HG02642 (cell line): ENCODE results near the gene CYFIP2.

Source experiments
- ATAC-seq: cut with Tn5 transposase; IDR thresholded peaks from one replicate; pipeline ENCODE4 v1.9.1; 2021; ENCODE audit warnings: mild to moderate bottlenecking; ENCODE audit not compliant: unreplicated experiment, poor library complexity

The CYFIP2 gene

GRCh38 chr5:157253547-157253946 lies 12.4 kb upstream of the CYFIP2 start:
- ATAC-seq: peak; percentile 50

GRCh38 chr5:157258450-157258849 lies 7.5 kb upstream of the CYFIP2 start:
- no peak for ATAC-seq

- no peak for ATAC-seq
Measured at GRCh38 chr5:157259699-157260098, 6.2 kb upstream of the CYFIP2 start.

- ATAC-seq: no peak
Measured at GRCh38 chr5:157263496-157264090, 2.3 kb upstream of the CYFIP2 start.

GRCh38 chr5:157266286-157267007 lies 524 bp downstream of the CYFIP2 start:
- peak; percentile 57 for ATAC-seq

- ATAC-seq: no peak
Measured at GRCh38 chr5:157267025-157267424, 1.1 kb downstream of the CYFIP2 start.

- no peak for ATAC-seq
Measured at GRCh38 chr5:157267761-157268480, 2.0 kb downstream of the CYFIP2 start.

GRCh38 chr5:157269165-157269671 lies 3.3 kb downstream of the CYFIP2 start:
- no peak for ATAC-seq

GRCh38 chr5:157269761-157270272 lies 3.9 kb downstream of the CYFIP2 start:
- ATAC-seq: no peak

- ATAC-seq: no peak
Measured at GRCh38 chr5:157270771-157271170, 4.8 kb downstream of the CYFIP2 start.

- peak; percentile 89 for ATAC-seq
Measured at GRCh38 chr5:157271740-157272271, 5.9 kb downstream of the CYFIP2 start.

- ATAC-seq: peak; percentile 47
Measured at GRCh38 chr5:157273131-157273556, 7.2 kb downstream of the CYFIP2 start.

GRCh38 chr5:157275403-157275802 lies 9.5 kb downstream of the CYFIP2 start:
- no peak for ATAC-seq

GRCh38 chr5:157278319-157279037 lies 12.6 kb downstream of the CYFIP2 start:
- no peak for ATAC-seq

- ATAC-seq: no peak
Measured at GRCh38 chr5:157279605-157280239, 13.8 kb downstream of the CYFIP2 start.

- no peak for ATAC-seq
Measured at GRCh38 chr5:157280927-157281326, 15.0 kb downstream of the CYFIP2 start.

- ATAC-seq: no peak
Measured at GRCh38 chr5:157282150-157282549, 16.2 kb downstream of the CYFIP2 start.

- peak; percentile 99 for ATAC-seq
Measured at GRCh38 chr5:157283434-157283833, 17.5 kb downstream of the CYFIP2 start.

- no peak for ATAC-seq
Measured at GRCh38 chr5:157284458-157285212, 18.7 kb downstream of the CYFIP2 start.
